ENCODE measurements around the gene SLC12A5.

Gene SLC12A5

DNA sequence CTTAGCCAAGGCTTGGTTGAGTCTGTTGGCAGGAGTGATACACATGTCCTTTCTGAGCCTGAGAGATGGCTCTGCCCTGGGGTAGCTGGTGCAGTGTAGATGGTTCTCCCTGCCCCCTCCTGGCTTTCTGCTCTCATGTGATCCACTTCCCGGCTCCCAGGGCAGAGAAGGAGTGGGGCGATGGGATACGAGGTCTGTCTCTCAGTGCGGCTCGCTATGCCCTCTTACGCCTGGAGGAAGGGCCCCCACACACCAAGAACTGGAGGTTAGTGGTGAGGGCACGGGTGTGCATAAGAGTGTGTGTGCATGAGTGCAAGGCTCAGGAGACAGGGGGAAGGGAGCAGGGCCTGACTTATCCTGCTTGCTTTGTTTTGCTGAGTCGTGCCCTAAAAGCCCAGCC, 18.8 kb downstream of the SLC12A5 start:
- TF ChIP-seq FOXP2 (optimal IDR thresholded peaks at IDR 0.05; ENCODE audit: borderline replicate concordance, extremely low read depth, extremely low read length, insufficient read depth) = no peak
- TF ChIP-seq SIN3A (IDR thresholded peaks at IDR 0.05; ENCODE audit: borderline replicate concordance, insufficient read depth, low read length) = no peak
- no peak for TF ChIP-seq TAF1 (IDR thresholded peaks at IDR 0.05; ENCODE audit: borderline replicate concordance, insufficient read depth, low read length)
- TF ChIP-seq, protein P1, sequence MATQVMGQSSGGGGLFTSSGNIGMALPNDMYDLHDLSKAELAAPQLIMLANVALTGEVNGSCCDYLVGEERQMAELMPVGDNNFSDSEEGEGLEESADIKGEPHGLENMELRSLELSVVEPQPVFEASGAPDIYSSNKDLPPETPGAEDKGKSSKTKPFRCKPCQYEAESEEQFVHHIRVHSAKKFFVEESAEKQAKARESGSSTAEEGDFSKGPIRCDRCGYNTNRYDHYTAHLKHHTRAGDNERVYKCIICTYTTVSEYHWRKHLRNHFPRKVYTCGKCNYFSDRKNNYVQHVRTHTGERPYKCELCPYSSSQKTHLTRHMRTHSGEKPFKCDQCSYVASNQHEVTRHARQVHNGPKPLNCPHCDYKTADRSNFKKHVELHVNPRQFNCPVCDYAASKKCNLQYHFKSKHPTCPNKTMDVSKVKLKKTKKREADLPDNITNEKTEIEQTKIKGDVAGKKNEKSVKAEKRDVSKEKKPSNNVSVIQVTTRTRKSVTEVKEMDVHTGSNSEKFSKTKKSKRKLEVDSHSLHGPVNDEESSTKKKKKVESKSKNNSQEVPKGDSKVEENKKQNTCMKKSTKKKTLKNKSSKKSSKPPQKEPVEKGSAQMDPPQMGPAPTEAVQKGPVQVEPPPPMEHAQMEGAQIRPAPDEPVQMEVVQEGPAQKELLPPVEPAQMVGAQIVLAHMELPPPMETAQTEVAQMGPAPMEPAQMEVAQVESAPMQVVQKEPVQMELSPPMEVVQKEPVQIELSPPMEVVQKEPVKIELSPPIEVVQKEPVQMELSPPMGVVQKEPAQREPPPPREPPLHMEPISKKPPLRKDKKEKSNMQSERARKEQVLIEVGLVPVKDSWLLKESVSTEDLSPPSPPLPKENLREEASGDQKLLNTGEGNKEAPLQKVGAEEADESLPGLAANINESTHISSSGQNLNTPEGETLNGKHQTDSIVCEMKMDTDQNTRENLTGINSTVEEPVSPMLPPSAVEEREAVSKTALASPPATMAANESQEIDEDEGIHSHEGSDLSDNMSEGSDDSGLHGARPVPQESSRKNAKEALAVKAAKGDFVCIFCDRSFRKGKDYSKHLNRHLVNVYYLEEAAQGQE (IDR thresholded peaks at IDR 0.05; ENCODE audit: insufficient read depth in 1 of 2, low read depth in 2 of 2, low read length in 2 of 2) = no peak
- no peak for TF ChIP-seq POLR2AphosphoS5 (IDR thresholded peaks at IDR 0.05; ENCODE audit: low read depth, low read length)

DNA sequence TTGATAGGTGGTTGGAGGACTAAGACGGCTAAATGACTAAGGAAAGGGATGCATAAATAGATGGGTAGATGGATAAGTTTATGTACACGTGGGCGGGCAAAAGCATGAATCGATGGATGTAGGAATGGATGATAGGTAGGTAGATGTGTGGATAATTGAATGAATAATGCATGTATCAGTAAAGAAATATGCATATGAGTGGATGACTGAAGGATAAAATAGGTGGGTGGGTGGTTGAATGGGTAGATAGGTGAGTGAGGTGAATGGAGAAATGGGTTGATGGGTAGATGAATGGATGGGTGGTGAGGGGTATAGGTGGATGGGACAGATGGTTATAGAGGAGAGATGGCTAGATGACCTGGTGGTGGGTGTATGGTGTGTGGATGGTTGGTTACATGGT, 20.2 kb downstream of the SLC12A5 start:
- no peak for TF ChIP-seq SIN3A (IDR thresholded peaks at IDR 0.05; ENCODE audit: borderline replicate concordance, insufficient read depth, low read length)
- TF ChIP-seq, protein P1 (IDR thresholded peaks at IDR 0.05; ENCODE audit: insufficient read depth in 1 of 2, low read depth in 2 of 2, low read length in 2 of 2) = no peak

DNA sequence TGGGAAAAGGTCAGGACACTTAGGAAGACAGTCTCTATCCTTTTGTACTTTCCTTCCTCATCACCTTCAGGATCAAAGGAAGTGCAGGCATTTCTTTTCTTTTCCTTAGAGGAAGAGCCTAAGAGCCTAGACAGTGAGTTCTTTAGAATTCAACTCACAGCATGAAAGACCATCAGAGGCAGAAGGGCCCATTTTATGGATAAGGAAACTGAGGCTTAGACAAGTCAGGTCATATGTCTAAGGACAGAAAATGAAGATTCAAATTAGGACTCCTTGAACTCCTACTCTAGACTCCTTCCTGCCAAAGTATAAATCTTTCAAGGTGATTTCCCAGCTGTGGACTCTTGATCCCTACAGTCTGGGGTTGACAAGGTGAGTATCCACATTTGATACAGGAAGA, 20.8 kb downstream of the SLC12A5 start:
- TF ChIP-seq SIN3A (IDR thresholded peaks at IDR 0.05; ENCODE audit: borderline replicate concordance, insufficient read depth, low read length) (no peak), FOXP2 (optimal IDR thresholded peaks at IDR 0.05; ENCODE audit: borderline replicate concordance, extremely low read depth, extremely low read length, insufficient read depth) (no peak), POLR2AphosphoS5 (IDR thresholded peaks at IDR 0.05; ENCODE audit: low read depth, low read length) (no peak)
- TF ChIP-seq, protein P1 (IDR thresholded peaks at IDR 0.05; ENCODE audit: insufficient read depth in 1 of 2, low read depth in 2 of 2, low read length in 2 of 2) = no peak

DNA sequence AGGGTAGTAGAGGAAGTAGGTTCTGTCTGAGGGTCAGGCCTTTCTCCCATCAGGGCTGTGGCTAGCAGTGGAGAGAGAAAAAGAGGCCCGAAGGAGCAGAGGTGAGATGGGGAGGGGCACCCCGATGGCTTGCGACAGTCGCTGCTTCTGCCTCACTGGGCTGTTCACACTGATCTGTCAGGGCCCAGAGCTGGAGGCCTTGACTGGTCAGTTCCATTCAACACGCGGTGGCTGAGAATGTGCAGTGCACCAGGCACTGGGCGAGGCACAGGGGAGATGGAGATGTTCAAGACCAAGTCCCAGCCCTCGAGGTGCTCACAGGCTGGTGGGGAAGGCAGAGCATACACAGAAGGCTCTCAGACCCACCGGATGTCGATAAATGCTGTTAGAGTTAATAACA, 21.4 kb downstream of the SLC12A5 start:
- TF ChIP-seq SIN3A (IDR thresholded peaks at IDR 0.05; ENCODE audit: borderline replicate concordance, insufficient read depth, low read length) (no peak), POLR2AphosphoS5 (IDR thresholded peaks at IDR 0.05; ENCODE audit: low read depth, low read length) (no peak), FOXP2 (optimal IDR thresholded peaks at IDR 0.05; ENCODE audit: borderline replicate concordance, extremely low read depth, extremely low read length, insufficient read depth) (no peak), TAF1 (IDR thresholded peaks at IDR 0.05; ENCODE audit: borderline replicate concordance, insufficient read depth, low read length) (no peak)
- TF ChIP-seq, protein P1 (IDR thresholded peaks at IDR 0.05; ENCODE audit: insufficient read depth in 1 of 2, low read depth in 2 of 2, low read length in 2 of 2) = no peak

DNA sequence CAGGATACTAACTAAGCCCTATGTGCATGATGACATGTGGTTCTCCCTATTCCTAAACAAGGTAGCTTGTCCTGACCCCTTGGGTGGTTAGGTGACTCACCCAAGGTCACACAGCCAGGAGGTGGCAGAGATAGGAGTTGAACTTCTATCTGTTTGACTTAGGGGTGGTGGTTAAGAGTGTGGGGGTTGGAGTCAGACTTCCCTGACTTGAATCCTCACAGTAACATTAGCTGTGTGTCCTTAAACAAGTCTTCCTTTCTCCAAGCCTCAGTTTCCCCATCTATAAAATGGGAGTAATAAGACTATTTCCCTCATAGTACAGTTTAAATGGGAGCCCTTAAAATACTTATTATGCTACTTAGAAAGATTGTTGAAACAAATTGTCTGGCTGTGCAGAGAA, 21.9 kb downstream of the SLC12A5 start:
- TF ChIP-seq TAF1 (IDR thresholded peaks at IDR 0.05; ENCODE audit: borderline replicate concordance, insufficient read depth, low read length) (no peak), FOXP2 (optimal IDR thresholded peaks at IDR 0.05; ENCODE audit: borderline replicate concordance, extremely low read depth, extremely low read length, insufficient read depth) (no peak), SIN3A (IDR thresholded peaks at IDR 0.05; ENCODE audit: borderline replicate concordance, insufficient read depth, low read length) (no peak), POLR2AphosphoS5 (IDR thresholded peaks at IDR 0.05; ENCODE audit: low read depth, low read length) (no peak)
- TF ChIP-seq, protein P1 (IDR thresholded peaks at IDR 0.05; ENCODE audit: insufficient read depth in 1 of 2, low read depth in 2 of 2, low read length in 2 of 2) = no peak
